Adipocyte (in vitro differentiated cells): ENCODE data around the gene USP10.
A peak's percentile ranks its signal among the peaks of the same experiment; 100 is the strongest.

Experiments used
- DNase-seq: peaks from one replicate; pipeline ENCODE4 v3.0.0-alpha.2; 2015; ENCODE audit warnings: low read depth
- H3K27me3 ChIP-seq: replicated peaks from 2 replicates; pipeline ENCODE4 v1.7.0; 2013; ENCODE audit warnings: mild to moderate bottlenecking, low read length, moderate library complexity; ENCODE audit not compliant: control insufficient read depth, insufficient read depth
- H3K36me3 ChIP-seq: 2 replicates; pipeline ENCODE4 v1.7.0; 2013; ENCODE audit warnings: low read length, mild to moderate bottlenecking, moderate library complexity; ENCODE audit not compliant: control insufficient read depth, insufficient read depth, severe bottlenecking
- H3K4me1 ChIP-seq: 2 replicates; pipeline ENCODE4 v1.7.0; 2013; ENCODE audit warnings: mild to moderate bottlenecking, low read length, moderate library complexity; ENCODE audit not compliant: control insufficient read depth, insufficient read depth
- H3K4me3 ChIP-seq: 2 replicates; pipeline ENCODE4 v1.7.0; 2013; ENCODE audit warnings: mild to moderate bottlenecking, low read length, moderate library complexity
- H3K9ac ChIP-seq: 2 replicates; pipeline ENCODE4 v1.7.0; 2013; ENCODE audit warnings: mild to moderate bottlenecking, low read length, moderate library complexity
- H3K9me3 ChIP-seq: 2 replicates; pipeline ENCODE4 v1.7.0; 2013; ENCODE audit warnings: mild to moderate bottlenecking, low read length, moderate library complexity; ENCODE audit not compliant: control insufficient read depth

Gene USP10

DNA sequence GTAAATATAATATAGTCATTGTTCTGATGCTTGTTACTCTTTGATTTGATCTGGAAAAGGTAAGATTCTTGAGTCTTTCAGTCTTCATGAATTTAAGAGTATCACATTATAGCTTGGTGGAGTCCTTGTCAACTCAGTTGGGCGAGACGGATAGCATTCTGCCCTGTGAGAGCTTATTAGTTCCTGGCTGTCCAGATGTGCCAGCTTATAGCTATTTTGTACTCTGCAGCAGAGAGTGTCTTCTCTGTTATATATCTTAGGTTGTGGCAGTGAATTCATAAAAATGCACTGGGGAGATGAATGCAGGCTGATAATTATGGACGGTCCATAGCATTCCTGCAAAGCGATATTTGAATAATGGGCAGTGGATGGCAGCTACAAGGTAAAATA is 69.0 kb downstream of the USP10 start:
- H3K4me1 ChIP-seq: peaks cover 6% of the 10 kb centered on the region
- no peaks in the 10 kb centered on the region for H3K27me3 ChIP-seq
- peaks cover 75% of the 10 kb centered on the region for H3K36me3 ChIP-seq
- H3K4me3 ChIP-seq: no peak overlapping the region
- H3K9ac ChIP-seq: no peak overlapping the region
- no peak for DNase-seq
- H3K9me3 ChIP-seq: no peaks in the 10 kb centered on the region

DNA sequence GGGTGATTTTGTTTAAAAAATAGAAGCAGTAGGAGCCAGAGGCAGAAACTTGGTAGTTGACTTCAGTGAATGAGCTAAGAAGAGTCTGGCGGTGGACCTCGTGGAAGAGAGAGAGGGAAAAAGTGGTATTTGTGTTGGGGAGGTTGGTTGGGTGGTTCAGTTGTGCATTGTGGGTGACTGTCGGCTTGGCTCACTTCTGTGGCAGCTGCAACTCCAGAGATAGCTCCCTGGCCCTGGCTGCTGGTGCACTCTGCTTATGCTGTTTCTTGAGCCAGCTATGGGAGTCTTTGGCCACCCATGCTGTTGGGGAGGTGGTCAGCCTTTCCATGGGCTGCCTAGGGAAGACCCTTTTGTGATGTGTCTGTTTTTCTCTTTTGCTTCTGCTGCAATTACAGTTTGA is 69.6 kb downstream of the USP10 start:
- Histone ChIP-seq H3K4me1 (peaks cover 6% of the 10 kb centered on the region), H3K9ac (no peak overlapping the region), H3K27me3 (no peaks in the 10 kb centered on the region), H3K9me3 (no peaks in the 10 kb centered on the region), H3K4me3 (no peak overlapping the region), H3K36me3 (peaks cover 72% of the 10 kb centered on the region)
- no peak for DNase-seq

GRCh38 chr16:84773312-84773711 is 73.5 kb downstream of the USP10 start:
- no peaks in the 10 kb centered on the region for H3K27me3 ChIP-seq
- peaks cover 78% of the 10 kb centered on the region for H3K36me3 ChIP-seq
- H3K4me3 ChIP-seq: no peak overlapping the region
- H3K9me3 ChIP-seq: no peaks in the 10 kb centered on the region
- DNase-seq: no peak
- H3K9ac ChIP-seq: no peak overlapping the region
- peaks cover 16% of the 10 kb centered on the region for H3K4me1 ChIP-seq

DNA sequence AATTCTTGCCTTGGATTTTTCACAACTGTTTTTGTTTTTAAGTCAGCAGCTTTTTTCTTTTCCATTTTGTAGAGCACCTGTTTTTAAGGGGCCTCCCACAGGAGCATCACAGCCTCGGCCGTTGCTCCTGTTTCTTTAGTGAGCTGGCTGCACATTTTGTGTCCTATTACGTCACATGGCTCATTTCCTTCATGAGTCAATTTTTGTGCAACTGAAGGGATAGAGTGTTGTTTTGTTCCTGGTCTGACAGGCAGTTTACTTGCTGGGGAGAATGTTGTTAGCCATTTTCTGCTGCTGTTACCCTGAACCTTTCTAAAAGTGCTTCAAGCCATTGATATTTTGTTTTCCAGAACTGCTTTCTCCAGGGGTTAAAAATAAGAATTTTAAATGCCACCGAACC is 75.0 kb downstream of the USP10 start:
- Histone ChIP-seq H3K4me1 (peaks cover 13% of the 10 kb centered on the region), H3K9me3 (no peaks in the 10 kb centered on the region), H3K9ac (peak overlapping the region; percentile 74), H3K27me3 (no peaks in the 10 kb centered on the region), H3K36me3 (peaks cover 79% of the 10 kb centered on the region), H3K4me3 (no peak overlapping the region)
- peak; percentile 85 for DNase-seq

DNA sequence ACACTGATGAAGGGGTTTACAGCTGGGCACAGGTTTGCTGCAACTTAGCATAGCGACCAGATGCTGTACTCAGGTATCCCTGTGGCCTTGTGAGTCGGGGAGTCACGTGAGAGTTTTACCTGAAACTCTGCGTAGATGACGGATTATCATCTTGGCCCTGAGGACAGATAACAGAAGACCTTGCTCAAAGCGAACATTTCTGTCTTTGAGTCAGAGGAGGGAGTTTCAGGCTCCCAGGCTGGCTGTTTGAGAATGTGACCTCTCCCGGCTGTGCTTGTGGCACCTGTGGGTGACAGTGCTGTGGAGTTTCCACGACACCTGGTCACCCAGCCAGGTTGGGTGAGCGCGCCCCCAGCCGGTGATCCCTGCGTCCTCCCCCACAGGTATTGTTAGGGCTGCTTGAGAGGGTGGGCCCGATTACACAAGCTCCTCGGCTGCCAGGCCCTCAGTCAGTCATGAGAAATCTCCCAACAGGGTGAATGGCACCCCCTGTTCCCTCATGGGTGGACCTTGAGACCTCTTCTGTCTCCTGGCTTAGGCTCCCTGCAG is 75.5 kb downstream of the USP10 start:
- H3K4me1 ChIP-seq: peaks cover 13% of the 10 kb centered on the region
- DNase-seq: no peak
- no peaks in the 10 kb centered on the region for H3K9me3 ChIP-seq
- H3K4me3 ChIP-seq: no peak overlapping the region
- no peaks in the 10 kb centered on the region for H3K27me3 ChIP-seq
- peak overlapping the region; percentile 74 for H3K9ac ChIP-seq
- H3K36me3 ChIP-seq: peaks cover 79% of the 10 kb centered on the region

DNA sequence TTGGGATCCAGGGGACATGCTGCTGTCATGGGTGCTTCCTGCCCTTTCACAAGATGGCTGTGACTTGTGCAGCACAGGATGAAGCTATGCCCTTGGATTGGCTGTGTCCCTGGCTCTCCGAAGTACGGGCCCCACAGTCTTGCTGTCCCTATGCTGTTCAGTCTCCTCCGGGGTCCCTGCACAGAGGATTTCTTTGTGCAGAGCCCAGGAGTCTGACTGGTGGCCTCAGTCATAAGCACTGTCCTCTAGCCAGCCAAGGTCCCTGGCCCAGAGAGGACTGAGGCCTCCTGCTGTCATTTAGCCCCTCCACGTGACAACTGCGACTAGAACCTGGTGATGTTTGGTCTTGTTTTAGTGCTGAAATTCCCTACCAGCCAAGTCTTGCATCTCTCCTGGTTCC is 77.6 kb downstream of the USP10 start:
- no peak overlapping the region for H3K4me3 ChIP-seq
- peaks cover 13% of the 10 kb centered on the region for H3K4me1 ChIP-seq
- no peaks in the 10 kb centered on the region for H3K9me3 ChIP-seq
- H3K9ac ChIP-seq: no peak overlapping the region
- H3K27me3 ChIP-seq: no peaks in the 10 kb centered on the region
- H3K36me3 ChIP-seq: peaks cover 67% of the 10 kb centered on the region
- DNase-seq: no peak

GRCh38 chr16:84778720-84779119 is 78.9 kb downstream of the USP10 start:
- no peak overlapping the region for H3K9ac ChIP-seq
- H3K9me3 ChIP-seq: no peaks in the 10 kb centered on the region
- no peaks in the 10 kb centered on the region for H3K27me3 ChIP-seq
- no peak overlapping the region for H3K4me3 ChIP-seq
- DNase-seq: no peak
- peaks cover 19% of the 10 kb centered on the region for H3K4me1 ChIP-seq
- peaks cover 54% of the 10 kb centered on the region for H3K36me3 ChIP-seq

DNA sequence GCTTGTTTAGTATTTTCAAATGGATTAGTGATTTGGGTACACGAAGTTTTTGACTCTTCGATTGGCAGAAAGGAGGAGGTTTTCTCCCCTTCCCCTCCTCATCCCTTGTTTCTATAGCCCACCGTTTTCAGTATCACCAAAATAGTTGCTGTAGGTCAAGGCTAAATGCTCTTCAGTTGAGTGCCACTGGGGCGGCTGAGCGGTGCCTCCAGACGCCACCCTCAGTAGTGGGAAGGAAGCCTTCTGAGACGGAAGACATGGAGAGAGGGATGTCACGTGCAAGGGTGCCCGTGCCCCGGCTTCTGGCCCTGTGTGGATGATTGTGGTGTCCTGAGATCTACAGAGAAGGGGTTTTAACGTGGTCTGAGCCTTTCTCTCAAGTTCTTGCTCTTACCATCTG is 80.3 kb downstream of the USP10 start:
- H3K4me3 ChIP-seq: no peak overlapping the region
- H3K4me1 ChIP-seq: peaks cover 14% of the 10 kb centered on the region
- H3K9ac ChIP-seq: no peak overlapping the region
- peaks cover 49% of the 10 kb centered on the region for H3K36me3 ChIP-seq
- no peaks in the 10 kb centered on the region for H3K9me3 ChIP-seq
- H3K27me3 ChIP-seq: no peaks in the 10 kb centered on the region
- no peak for DNase-seq

GRCh38 chr16:84780544-84781376 is 81.0 kb downstream of the USP10 start:
- Histone ChIP-seq H3K9me3 (no peaks in the 10 kb centered on the region), H3K4me1 (peaks cover 7% of the 10 kb centered on the region), H3K4me3 (no peak overlapping the region), H3K36me3 (peaks cover 42% of the 10 kb centered on the region), H3K9ac (no peak overlapping the region), H3K27me3 (no peaks in the 10 kb centered on the region)
- no peak for DNase-seq

DNA sequence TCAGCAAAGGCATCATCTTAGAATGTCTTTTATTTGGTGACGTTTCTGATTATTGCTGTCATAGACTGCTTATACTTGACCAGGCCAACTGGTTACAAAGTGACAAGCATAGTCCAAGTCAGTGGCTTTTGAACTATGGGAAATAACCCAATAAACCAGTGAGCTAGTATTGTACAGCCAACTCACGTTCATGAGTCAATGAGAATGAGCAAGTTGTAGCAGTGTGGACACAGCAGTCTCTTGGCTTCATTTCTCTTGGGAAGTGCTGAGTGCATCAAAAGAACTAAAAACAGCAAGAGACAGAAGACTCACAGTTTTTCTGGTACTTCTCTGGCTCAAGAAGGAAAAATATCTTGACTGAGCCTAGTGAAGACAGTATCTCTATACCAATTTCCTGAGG is 83.0 kb downstream of the USP10 start:
- H3K9me3 ChIP-seq: no peaks in the 10 kb centered on the region
- no peak for DNase-seq
- no peak overlapping the region for H3K4me3 ChIP-seq
- H3K36me3 ChIP-seq: peaks cover 22% of the 10 kb centered on the region
- no peaks in the 10 kb centered on the region for H3K27me3 ChIP-seq
- no peak overlapping the region for H3K9ac ChIP-seq
- H3K4me1 ChIP-seq: peaks cover 13% of the 10 kb centered on the region

DNA sequence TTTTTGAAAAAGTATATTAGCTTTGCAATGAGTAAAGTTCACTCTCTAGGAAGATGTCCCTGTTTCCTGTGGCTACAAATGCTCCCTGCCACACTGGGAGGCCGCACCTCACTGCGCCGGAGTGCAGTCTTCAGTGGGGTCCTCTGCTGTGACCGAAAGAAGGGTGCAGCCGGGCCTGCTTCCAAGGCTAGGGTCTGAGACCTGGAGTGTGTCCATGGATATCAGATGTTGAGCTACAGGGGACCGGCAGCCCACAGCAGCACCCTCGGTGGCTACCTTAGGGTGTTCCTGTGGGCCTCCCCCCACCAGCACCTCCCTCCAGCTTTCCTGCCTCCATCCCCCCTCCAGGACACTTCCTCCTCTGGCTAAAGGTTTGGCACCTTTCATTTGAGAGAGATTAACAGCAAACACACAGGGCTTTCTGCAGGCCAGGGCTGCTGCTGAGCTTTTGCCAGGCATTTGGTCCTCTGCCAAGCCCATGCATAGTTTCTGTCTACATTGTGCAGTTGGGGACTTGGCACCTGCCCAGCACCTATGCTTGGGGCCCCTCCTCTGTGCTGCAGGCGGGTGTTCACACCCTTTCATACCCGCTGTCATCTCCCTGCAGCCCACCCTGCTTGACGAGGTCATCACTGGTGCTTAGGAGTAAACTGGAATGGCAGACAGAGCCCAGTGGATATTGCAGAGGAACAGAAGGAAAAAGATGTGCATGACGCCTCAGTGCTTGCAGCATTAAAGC is 86.2 kb downstream of the USP10 start:
- DNase-seq: peak; percentile 68
- H3K36me3 ChIP-seq: no peaks in the 10 kb centered on the region
- no peak overlapping the region for H3K4me3 ChIP-seq
- no peaks in the 10 kb centered on the region for H3K9me3 ChIP-seq
- H3K27me3 ChIP-seq: no peaks in the 10 kb centered on the region
- peaks cover 30% of the 10 kb centered on the region for H3K4me1 ChIP-seq
- H3K9ac ChIP-seq: no peak overlapping the region
